ENCODE measurements around the gene TNFSF13. TPM values are rescaled to one million over a fixed set of nuclear protein-coding genes. Genes with fewer than 3 reads are reported as not detected.
A peak's percentile ranks its signal among the peaks of the same experiment; 100 is the strongest.

Gene TNFSF13
- total and polyA plus RNA-seq, 3 experiments from 2014 or later, result 0.80 to 1.6 TPM; not detected in 1

DNA sequence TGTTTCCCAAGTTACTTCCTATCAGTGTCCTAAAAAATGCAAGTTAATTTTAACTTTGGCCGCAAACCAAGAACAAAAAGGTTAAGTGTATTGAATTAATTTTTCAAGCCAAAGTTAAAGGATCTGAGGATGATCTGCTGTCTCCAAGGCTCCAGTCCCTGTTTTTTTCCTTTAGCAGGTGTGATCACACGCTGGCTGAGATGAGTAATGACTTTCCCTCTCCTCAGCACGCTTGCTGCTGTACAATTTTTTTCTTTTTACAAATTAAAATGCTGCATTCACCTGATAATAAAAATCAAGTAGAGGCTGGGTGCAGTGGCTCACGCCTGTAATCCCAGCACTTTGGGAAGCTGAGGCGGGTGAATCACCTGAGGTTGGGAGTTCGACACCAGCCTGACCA is 13.6 kb upstream of the TNFSF13 start:
- Mint-ChIP-seq H3K27ac (no peak overlapping the region), H3K36me3 (no peaks in the 10 kb centered on the region), H3K27me3 (peaks cover 0 to 6% of the 10 kb centered on the region in 2 donors), H3K4me3 (no peak overlapping the region), H3K4me1 (peaks cover 13 to 15% (median 14%) of the 10 kb centered on the region in 3 donors), H3K9me3 (no peaks in the 10 kb centered on the region)
- Histone ChIP-seq H3K4me3 (ENCODE audit: low read length) (no peak overlapping the region), H3K27me3 (ENCODE audit: insufficient read depth, low read length, poor library complexity, severe bottlenecking) (no peaks in the 10 kb centered on the region), H3K36me3 (ENCODE audit: insufficient read depth, low read length) (no peaks in the 10 kb centered on the region), H3K9me3 (ENCODE audit: low read length) (no peaks in the 10 kb centered on the region), H3K4me1 (ENCODE audit: insufficient read depth, low read length) (peaks cover 13% of the 10 kb centered on the region), H3K27ac (ENCODE audit: low read depth, low read length) (no peak overlapping the region)
- ChIA-PET CTCF (no interaction called here), POLR2A (interaction anchor here (0.6 kb wide), 1 partner anchor 91 kb away, joined by 5 read pairs; no protein-coding TSS in a partner anchor)
- no peak for DNase-seq

DNA sequence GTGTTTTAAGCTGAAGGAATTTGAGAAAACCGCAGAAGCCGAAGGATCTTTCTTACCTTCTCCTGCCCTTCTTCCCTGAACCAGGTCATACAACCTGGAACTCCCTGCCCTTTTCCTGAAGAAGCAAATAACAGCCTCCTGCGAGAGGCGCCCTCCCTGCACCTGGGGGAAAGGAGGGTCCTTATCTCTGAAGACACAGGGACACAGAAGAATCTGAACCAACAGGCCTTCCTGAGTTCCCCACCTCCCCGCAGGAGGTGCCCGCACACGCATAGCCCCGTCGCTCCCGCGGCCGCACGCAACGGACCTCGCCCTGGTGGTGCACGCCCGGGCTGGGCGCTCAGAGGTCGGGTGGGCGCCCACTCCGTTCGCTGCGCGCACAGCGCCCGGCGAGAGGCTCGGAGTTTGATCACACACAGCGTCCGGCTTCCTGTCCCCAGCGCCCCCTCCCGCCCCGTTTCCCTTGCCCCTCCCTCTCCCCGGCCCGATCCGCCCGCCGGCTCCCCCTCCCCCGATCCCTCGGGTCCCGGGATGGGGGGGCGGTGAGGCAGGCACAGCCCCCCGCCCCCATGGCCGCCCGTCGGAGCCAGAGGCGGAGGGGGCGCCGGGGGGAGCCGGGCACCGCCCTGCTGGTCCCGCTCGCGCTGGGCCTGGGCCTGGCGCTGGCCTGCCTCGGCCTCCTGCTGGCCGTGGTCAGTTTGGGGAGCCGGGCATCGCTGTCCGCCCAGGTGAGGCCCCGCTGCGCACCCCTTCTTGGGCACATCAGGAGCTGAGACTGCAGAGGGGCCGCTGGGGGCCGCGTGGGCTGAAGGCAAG is 9.8 kb upstream of the TNFSF13 start, which contains the start of gene TNFSF12:
Gene TNFSF12 (plus strand): TSS at position 474 of the 816 bp plus-strand sequence. CDS start 96 bp downstream, at position 570.
- no peaks in the 10 kb centered on the region for H3K36me3 ChIP-seq (ENCODE audit: insufficient read depth, low read length)
- DNase-seq, result peak; percentile 43 to 75 (median 45)
- CTCF ChIA-PET, result interaction anchor here (7.6 kb wide), 1 partner anchor 12 kb away, joined by 42 read pairs; the partner anchor contains the start of gene SENP3
- POLR2A ChIA-PET, result interaction anchor here (1.4 kb wide), 2 partner anchors 12 to 139 kb away, joined by 3 to 4 read pairs; partner anchors contain the start of gene TP53
- Mint-ChIP-seq H3K4me3 (peak within 1 kb of the TSS; percentile 84 to 94 (median 89)), H3K4me1 (peaks cover 38 to 51% (median 46%) of the 10 kb centered on the region in 3 donors), H3K27ac (peak within 1 kb of the TSS; percentile 76 to 97 (median 93)), H3K27me3 (peaks cover 0 to 4% of the 10 kb centered on the region in 2 donors), H3K36me3 (peaks cover 0 to 16% (median 2%) of the 10 kb centered on the region in 3 donors), H3K9me3 (no peaks in the 10 kb centered on the region)
- H3K4me3 ChIP-seq (ENCODE audit: low read length), result peak within 1 kb of the TSS; percentile 90
- H3K27me3 ChIP-seq (ENCODE audit: insufficient read depth, low read length, poor library complexity, severe bottlenecking), result no peaks in the 10 kb centered on the region
- peak within 1 kb of the TSS; percentile 45 for H3K27ac ChIP-seq (ENCODE audit: low read depth, low read length)
- no peaks in the 10 kb centered on the region for H3K9me3 ChIP-seq (ENCODE audit: low read length)
- H3K4me1 ChIP-seq (ENCODE audit: insufficient read depth, low read length), result peaks cover 45% of the 10 kb centered on the region

DNA sequence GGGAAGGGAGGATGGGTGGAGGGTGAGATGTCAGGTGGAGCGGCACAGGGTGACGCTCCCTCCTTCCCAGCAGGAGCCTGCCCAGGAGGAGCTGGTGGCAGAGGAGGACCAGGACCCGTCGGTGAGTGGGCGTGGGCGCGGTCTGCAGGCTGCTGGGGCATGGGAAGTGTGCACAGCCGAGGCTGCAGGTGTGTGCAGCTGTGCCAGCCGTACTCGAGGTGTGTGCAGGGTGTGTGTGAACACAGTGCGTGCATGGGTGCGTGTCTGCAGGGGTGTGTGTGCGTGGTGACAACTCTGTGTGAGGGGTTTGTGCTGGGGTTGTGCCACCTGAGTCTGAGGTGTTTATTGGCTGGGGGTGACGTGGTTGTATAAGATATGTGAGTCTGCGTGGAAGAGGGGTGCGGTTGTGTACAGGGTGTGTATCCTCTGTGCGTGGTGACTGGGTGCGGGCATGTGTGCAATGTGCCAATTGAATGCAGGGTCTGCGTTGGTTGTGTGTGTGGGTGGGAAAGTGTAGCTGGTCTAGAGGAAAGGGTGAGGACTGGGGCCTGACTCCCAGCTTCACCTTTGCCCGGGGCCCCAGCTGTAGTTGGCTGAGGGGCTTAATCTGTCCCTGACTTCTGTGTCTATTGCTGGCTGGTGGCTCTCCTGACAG is 9.0 kb upstream of the TNFSF13 start:
- no peaks in the 10 kb centered on the region for H3K9me3 ChIP-seq (ENCODE audit: low read length)
- H3K27me3 Mint-ChIP-seq, result peaks cover 0 to 2% of the 10 kb centered on the region in 2 donors
- peak overlapping the region; percentile 77 to 90 (median 88) for H3K4me3 Mint-ChIP-seq
- peaks cover 48% of the 10 kb centered on the region for H3K4me1 ChIP-seq (ENCODE audit: insufficient read depth, low read length)
- H3K36me3 ChIP-seq (ENCODE audit: insufficient read depth, low read length), result no peaks in the 10 kb centered on the region
- H3K27ac ChIP-seq (ENCODE audit: low read depth, low read length), result peak overlapping the region; percentile 38
- H3K9me3 Mint-ChIP-seq, result no peaks in the 10 kb centered on the region
- H3K36me3 Mint-ChIP-seq, result peaks cover 0 to 18% (median 2%) of the 10 kb centered on the region in 3 donors
- peak overlapping the region; percentile 90 for H3K4me3 ChIP-seq (ENCODE audit: low read length)
- peak; percentile 12 to 59 (median 27) for DNase-seq
- H3K27me3 ChIP-seq (ENCODE audit: insufficient read depth, low read length, poor library complexity, severe bottlenecking), result no peaks in the 10 kb centered on the region
- peak overlapping the region; percentile 76 to 97 (median 89) for H3K27ac Mint-ChIP-seq
- ChIA-PET POLR2A (interaction anchor here (1.4 kb wide), 2 partner anchors 11 to 138 kb away, joined by 3 to 4 read pairs; partner anchors contain the start of gene TP53), CTCF (interaction anchor here (7.6 kb wide), 1 partner anchor 11 kb away, joined by 42 read pairs; the partner anchor contains the start of gene SENP3)
- peaks cover 41 to 55% (median 50%) of the 10 kb centered on the region in 3 donors for H3K4me1 Mint-ChIP-seq

DNA sequence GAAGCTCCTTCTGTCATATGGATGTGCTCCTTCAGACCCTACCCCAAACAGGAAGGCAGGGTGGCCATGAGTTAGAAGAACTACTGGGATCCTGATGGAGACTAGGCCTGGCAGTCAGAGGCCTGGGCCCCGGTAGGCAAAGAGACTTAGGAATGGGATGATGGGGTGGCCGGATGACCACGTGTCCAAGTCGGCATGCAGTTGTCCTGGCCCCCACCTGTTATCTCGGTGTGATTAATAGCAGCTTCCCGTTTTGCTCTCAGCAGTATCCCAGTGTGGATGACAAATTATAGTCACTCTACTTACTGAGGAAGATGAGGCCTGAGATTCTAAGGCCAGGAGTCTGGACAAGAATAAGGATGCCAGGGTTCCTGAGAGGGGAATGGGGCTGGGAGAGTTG is 8.2 kb upstream of the TNFSF13 start:
- Mint-ChIP-seq H3K4me1 (peaks cover 43 to 59% (median 52%) of the 10 kb centered on the region in 3 donors), H3K27ac (peak overlapping the region in 6 of 8 donors; percentile 60 to 97 (median 84)), H3K4me3 (peak overlapping the region; percentile 77 to 90 (median 88)), H3K9me3 (no peaks in the 10 kb centered on the region), H3K27me3 (peaks cover 0 to 2% of the 10 kb centered on the region in 2 donors), H3K36me3 (peaks cover 0 to 19% (median 4%) of the 10 kb centered on the region in 3 donors)
- no peaks in the 10 kb centered on the region for H3K27me3 ChIP-seq (ENCODE audit: insufficient read depth, low read length, poor library complexity, severe bottlenecking)
- H3K27ac ChIP-seq (ENCODE audit: low read depth, low read length), result peak overlapping the region; percentile 38
- POLR2A ChIA-PET, result interaction anchor here (1.4 kb wide), 1 partner anchor 10 kb away, joined by 4 read pairs; no protein-coding TSS in a partner anchor
- CTCF ChIA-PET, result interaction anchor here (7.6 kb wide), 1 partner anchor 10 kb away, joined by 42 read pairs; the partner anchor contains the start of gene SENP3
- no peak for DNase-seq
- H3K4me1 ChIP-seq (ENCODE audit: insufficient read depth, low read length), result peaks cover 51% of the 10 kb centered on the region
- H3K4me3 ChIP-seq (ENCODE audit: low read length), result no peak overlapping the region
- no peaks in the 10 kb centered on the region for H3K36me3 ChIP-seq (ENCODE audit: insufficient read depth, low read length)
- no peaks in the 10 kb centered on the region for H3K9me3 ChIP-seq (ENCODE audit: low read length)

DNA sequence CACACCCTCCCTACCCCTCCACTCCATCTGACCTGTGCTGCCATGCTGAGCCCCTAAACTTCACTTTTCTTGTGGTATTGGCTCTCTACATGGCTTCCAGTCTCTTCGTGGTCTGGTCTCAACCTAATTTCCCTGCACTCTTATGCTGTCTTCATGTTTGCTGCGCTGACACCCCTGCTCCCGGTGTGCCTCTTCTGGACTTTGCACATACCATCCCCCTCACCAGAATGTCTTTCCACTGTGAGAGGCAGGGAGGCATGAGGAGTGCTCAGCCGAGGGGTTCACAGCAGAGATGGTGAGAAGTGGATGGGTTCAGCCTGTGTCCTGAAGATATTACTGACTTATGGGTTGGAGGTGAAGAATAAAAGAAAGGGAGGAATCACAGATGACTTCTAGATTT is 7.2 kb upstream of the TNFSF13 start:
- H3K36me3 ChIP-seq (ENCODE audit: insufficient read depth, low read length), result no peaks in the 10 kb centered on the region
- POLR2A ChIA-PET, result interaction anchor here (0.6 kb wide), 1 partner anchor 46 kb away, joined by 3 read pairs; no protein-coding TSS in a partner anchor
- no peak overlapping the region for H3K27ac ChIP-seq (ENCODE audit: low read depth, low read length)
- H3K9me3 Mint-ChIP-seq, result no peaks in the 10 kb centered on the region
- peak overlapping the region; percentile 53 to 96 (median 73) for H3K27ac Mint-ChIP-seq
- H3K4me1 ChIP-seq (ENCODE audit: insufficient read depth, low read length), result peaks cover 54% of the 10 kb centered on the region
- no peak overlapping the region for H3K4me3 ChIP-seq (ENCODE audit: low read length)
- H3K9me3 ChIP-seq (ENCODE audit: low read length), result no peaks in the 10 kb centered on the region
- peak overlapping the region in 4 of 7 donors; percentile 33 to 77 (median 48) for H3K4me3 Mint-ChIP-seq
- CTCF ChIA-PET, result interaction anchor here (1.8 to 7.6 kb wide), 2 partner anchors 9 to 37 kb away, joined by 4 to 42 read pairs; partner anchors contain the start of gene SENP3
- peaks cover 0 to 23% (median 4%) of the 10 kb centered on the region in 3 donors for H3K36me3 Mint-ChIP-seq
- peaks cover 0 to 2% of the 10 kb centered on the region in 2 donors for H3K27me3 Mint-ChIP-seq
- H3K4me1 Mint-ChIP-seq, result peaks cover 47 to 63% (median 57%) of the 10 kb centered on the region in 3 donors
- no peak for DNase-seq
- H3K27me3 ChIP-seq (ENCODE audit: insufficient read depth, low read length, poor library complexity, severe bottlenecking), result no peaks in the 10 kb centered on the region

DNA sequence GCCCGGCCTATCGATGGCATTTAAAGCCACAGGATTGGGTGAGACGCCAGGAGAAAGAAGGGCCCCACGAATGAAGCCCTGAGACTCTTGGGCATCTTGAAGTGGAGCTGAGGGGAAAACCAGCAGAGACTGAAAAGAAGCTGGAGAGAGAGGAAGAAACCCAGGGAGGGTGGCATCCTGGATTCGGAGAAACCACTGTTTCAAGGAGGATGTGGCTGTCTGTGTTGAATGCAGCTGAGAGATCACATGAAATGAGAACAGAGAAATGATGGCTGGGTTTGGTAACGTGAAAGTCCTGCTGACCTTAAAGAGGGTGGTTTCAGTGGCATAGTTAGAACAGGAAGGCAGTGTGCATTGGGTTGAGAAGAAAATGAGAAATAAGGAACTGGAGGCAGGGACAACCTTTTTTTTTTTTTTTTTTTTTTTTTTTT is 5.9 kb upstream of the TNFSF13 start:
- Mint-ChIP-seq H3K27me3 (no peaks in the 10 kb centered on the region), H3K27ac (peak overlapping the region; percentile 77 to 96 (median 90)), H3K4me3 (peak overlapping the region; percentile 21 to 81 (median 62)), H3K36me3 (peaks cover 0 to 26% (median 4%) of the 10 kb centered on the region in 3 donors), H3K9me3 (no peaks in the 10 kb centered on the region), H3K4me1 (peaks cover 49 to 63% (median 60%) of the 10 kb centered on the region in 3 donors)
- Histone ChIP-seq H3K4me1 (ENCODE audit: insufficient read depth, low read length) (peaks cover 52% of the 10 kb centered on the region), H3K36me3 (ENCODE audit: insufficient read depth, low read length) (no peaks in the 10 kb centered on the region), H3K27me3 (ENCODE audit: insufficient read depth, low read length, poor library complexity, severe bottlenecking) (no peaks in the 10 kb centered on the region), H3K9me3 (ENCODE audit: low read length) (no peaks in the 10 kb centered on the region), H3K27ac (ENCODE audit: low read depth, low read length) (no peak overlapping the region), H3K4me3 (ENCODE audit: low read length) (no peak overlapping the region)
- ChIA-PET POLR2A (interaction anchor here (0.5 to 0.7 kb wide), 6 partner anchors 21 to 208 kb away, joined by 3 to 10 read pairs (median 4); partner anchors contain the start of gene SAT2), CTCF (interaction anchor here (0.6 to 7.6 kb wide), 3 partner anchors 8 to 96 kb away, joined by 3 to 42 read pairs (median 4); partner anchors contain the start of gene SENP3)
- DNase-seq, result peak in 2 of 5 donors; percentile 53 to 75

DNA sequence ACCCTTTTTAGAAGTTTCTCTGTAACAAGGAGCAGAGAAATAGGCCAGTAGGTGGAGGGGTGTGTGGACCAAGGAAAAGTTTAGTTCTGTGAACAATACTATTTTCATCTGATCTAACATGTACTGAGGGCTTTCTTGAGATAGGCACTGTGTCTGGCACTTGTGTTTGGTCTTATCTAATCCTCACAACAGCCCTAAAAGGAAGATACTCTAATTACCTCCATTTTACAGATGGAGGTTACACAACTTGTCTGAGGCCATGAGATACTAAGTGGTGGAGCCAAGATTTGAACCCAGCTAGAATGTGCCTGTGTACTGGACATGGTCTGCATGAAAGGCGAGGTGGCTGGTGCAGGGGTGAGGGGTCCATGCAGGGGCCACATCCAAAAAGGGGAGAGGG is 5.2 kb upstream of the TNFSF13 start:
- no peaks in the 10 kb centered on the region for H3K36me3 ChIP-seq (ENCODE audit: insufficient read depth, low read length)
- H3K27me3 ChIP-seq (ENCODE audit: insufficient read depth, low read length, poor library complexity, severe bottlenecking), result no peaks in the 10 kb centered on the region
- H3K27me3 Mint-ChIP-seq, result no peaks in the 10 kb centered on the region
- CTCF ChIA-PET, result interaction anchor here (0.6 to 1.8 kb wide), 2 partner anchors 39 to 96 kb away, joined by 3 read pairs; no protein-coding TSS in a partner anchor
- no peaks in the 10 kb centered on the region for H3K9me3 ChIP-seq (ENCODE audit: low read length)
- H3K36me3 Mint-ChIP-seq, result peaks cover 0 to 26% (median 4%) of the 10 kb centered on the region in 3 donors
- H3K4me1 Mint-ChIP-seq, result peaks cover 44 to 59% (median 56%) of the 10 kb centered on the region in 3 donors
- POLR2A ChIA-PET, result interaction anchor here (0.6 kb wide), 2 partner anchors 74 to 209 kb away, joined by 10 read pairs; partner anchors contain the start of gene SAT2
- peak in 1 of 5 donors; percentile 6 for DNase-seq
- H3K9me3 Mint-ChIP-seq, result no peaks in the 10 kb centered on the region
- peak overlapping the region; percentile 51 to 92 (median 88) for H3K27ac Mint-ChIP-seq
- peaks cover 51% of the 10 kb centered on the region for H3K4me1 ChIP-seq (ENCODE audit: insufficient read depth, low read length)
- peak overlapping the region in 4 of 7 donors; percentile 7 to 81 (median 40) for H3K4me3 Mint-ChIP-seq
- H3K27ac ChIP-seq (ENCODE audit: low read depth, low read length), result no peak overlapping the region
- H3K4me3 ChIP-seq (ENCODE audit: low read length), result peak overlapping the region; percentile 27

All from CD8-positive, alpha-beta memory T cell (primary cell).